OCI-LY1 (cell line): ENCODE data around the gene GALNT7.

Experiments used
- EZH2 ChIP-seq: fragments of 200-600 bp; sonication (generic), shearing (Covaris generic); IDR thresholded peaks from 2 replicates; pipeline ENCODE4 v1.8.0; 2017; ENCODE audit warnings: borderline replicate concordance, mixed run types, mild to moderate bottlenecking, antibody characterized with exemption, low read length, moderate library complexity, mixed read lengths
- TF ChIP-seq, protein P1 (sequence below): fragments of 200-600 bp; sonication (generic), shearing (Covaris generic); IDR thresholded peaks from 2 replicates; pipeline ENCODE4 v1.5.1; 2017; ENCODE audit warnings: mild to moderate bottlenecking, antibody characterized with exemption, low read length, moderate library complexity, mixed read lengths

DNA sequence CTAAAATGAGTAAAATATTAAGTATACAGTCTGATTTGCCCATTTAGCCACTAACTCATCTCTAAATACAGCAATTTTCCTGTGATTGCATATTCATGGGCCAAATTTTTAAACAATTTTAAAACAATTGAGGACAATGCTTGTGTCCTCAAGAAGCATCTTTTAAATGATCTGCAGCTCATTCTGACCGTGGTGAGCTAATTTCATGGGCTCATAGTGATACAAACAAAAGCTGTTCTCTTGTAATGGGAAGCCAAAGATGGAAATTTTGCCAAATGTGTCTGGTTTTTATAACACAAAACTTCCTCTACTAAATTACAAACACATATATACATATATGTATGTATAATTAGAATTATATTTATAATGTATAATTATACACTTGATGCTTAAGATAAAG is 125.8 kb downstream of the GALNT7 start:
- TF ChIP-seq, protein P1, sequence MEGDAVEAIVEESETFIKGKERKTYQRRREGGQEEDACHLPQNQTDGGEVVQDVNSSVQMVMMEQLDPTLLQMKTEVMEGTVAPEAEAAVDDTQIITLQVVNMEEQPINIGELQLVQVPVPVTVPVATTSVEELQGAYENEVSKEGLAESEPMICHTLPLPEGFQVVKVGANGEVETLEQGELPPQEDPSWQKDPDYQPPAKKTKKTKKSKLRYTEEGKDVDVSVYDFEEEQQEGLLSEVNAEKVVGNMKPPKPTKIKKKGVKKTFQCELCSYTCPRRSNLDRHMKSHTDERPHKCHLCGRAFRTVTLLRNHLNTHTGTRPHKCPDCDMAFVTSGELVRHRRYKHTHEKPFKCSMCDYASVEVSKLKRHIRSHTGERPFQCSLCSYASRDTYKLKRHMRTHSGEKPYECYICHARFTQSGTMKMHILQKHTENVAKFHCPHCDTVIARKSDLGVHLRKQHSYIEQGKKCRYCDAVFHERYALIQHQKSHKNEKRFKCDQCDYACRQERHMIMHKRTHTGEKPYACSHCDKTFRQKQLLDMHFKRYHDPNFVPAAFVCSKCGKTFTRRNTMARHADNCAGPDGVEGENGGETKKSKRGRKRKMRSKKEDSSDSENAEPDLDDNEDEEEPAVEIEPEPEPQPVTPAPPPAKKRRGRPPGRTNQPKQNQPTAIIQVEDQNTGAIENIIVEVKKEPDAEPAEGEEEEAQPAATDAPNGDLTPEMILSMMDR: no peak
- no peak for TF ChIP-seq EZH2
